Activated T-cell treated with anti-CD3 and anti-CD28 coated beads for 4 hours (primary cell): ENCODE data around the gene PISD.

Source experiments
- DNase-seq: peaks from one replicate; pipeline ENCODE4 v3.0.0-alpha.2; 2020

Gene PISD

DNA sequence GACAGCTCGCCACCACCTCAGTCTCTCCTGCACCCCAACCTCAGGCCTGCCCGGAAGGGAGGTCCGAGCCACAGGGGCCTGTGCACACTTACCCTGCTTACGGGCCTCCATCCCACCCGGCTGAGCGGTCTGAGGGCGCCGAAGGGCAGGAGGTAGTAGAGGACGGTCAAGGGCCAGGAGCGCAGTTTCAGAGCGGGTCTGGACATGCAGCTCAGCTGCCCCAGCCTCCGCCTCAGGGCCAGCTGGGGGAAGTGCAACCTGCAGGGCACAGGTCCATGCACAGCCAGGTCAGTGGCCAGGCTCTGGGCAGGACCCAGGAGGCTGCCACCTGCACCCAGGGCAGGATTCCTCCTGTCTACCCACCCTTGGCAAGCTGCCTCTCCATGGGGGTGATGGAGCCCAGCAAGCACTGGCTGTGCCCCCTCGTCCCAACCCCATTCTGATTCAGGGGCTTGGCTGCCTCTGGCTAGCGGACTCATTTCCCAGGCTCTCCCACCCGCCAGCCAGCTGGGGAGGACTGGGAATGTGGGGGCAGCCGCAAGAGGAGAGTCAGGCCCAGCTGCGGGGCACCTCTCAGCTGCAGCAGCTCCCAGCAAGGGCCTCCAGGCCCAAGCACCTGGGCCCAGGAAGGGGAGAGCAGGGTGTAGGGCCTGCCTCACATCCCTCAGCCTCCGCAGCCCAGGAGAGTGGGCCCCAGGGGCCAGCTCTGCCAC is 38.3 kb downstream of the PISD start:
- DNase-seq, result no peak

DNA sequence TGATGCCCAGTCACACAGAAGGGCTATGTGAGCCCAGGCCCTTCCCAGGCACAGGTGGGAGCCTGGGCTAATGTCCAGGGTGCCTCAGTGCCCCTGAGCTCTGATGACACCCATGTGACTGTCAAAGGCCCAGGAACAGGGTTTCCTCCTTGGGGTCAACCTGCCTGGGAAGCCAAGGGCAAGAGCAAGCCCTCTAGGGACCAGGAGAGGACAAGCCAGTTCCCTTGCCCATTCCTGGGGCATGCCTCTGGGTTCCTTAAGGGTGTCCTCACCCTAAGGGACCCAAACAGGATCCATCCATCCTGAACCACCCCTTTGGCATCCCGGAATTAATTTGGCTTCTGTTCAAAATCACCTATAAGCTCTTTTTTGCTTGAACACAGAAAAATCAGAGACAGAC is 39.0 kb downstream of the PISD start:
- DNase-seq, result no peak

DNA sequence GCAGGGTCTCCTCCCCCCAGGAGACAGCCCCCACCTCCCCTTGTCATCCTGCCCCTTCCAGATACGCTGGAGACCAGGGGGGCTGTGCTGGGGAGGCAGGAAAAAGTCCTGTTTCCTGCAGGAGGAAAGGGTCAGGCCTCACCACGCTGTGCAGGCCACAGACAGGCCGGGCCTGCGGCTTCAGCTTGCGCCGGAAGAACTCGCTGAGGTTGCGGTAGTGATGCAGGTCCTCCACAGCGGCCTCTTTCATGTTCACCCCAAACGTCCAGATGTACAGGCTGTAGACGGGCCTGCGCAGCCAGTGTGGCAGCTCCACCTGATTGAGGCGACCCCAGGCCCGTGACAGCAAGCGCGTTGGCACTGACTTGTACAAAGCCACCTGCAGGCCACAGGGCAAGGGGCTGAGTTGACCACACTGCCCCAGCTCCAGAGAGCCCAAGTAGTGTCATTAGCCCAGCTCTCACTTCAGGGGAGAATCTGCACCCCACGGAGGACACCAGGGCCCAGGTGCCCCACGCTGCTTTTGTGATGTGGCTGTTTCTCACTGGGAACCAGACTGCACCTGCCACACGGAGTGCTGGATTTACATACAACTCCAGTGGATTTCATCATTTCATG is 40.4 kb downstream of the PISD start:
- no peak for DNase-seq

DNA sequence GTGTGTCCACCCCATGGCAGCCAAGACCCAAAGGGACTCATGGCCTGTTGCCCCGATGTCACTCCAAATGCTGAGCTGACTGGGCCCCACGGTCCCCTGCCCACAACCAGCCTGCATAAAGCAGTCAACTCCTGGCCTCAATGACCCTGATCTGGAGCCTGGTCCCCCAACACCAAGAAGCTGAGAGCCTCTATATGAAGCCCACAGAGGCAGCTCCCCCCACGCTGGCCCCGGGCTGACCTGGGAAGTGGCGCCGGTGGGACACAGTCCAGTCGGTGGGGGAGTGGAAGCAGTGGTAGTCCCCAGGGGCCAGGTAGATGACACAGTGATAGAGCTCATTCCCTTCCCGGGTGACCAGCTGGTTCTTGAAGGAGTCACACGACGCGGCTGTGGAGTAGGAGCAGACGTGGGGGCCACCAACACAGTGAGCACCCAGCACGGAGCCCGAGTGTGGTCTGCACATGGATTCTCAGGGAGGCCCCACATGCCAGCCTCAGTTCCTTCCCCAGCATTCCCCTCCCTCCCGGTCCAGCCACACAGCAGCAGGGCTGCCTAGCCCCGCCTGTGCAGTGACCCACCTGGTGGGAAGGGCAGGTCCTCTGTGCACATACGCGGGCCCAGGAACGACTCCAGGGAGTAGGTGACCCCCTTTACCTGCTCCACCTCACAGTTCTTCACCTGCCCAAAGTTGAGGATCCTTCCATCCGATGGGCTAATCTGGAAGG is 41.1 kb downstream of the PISD start:
- no peak for DNase-seq

DNA sequence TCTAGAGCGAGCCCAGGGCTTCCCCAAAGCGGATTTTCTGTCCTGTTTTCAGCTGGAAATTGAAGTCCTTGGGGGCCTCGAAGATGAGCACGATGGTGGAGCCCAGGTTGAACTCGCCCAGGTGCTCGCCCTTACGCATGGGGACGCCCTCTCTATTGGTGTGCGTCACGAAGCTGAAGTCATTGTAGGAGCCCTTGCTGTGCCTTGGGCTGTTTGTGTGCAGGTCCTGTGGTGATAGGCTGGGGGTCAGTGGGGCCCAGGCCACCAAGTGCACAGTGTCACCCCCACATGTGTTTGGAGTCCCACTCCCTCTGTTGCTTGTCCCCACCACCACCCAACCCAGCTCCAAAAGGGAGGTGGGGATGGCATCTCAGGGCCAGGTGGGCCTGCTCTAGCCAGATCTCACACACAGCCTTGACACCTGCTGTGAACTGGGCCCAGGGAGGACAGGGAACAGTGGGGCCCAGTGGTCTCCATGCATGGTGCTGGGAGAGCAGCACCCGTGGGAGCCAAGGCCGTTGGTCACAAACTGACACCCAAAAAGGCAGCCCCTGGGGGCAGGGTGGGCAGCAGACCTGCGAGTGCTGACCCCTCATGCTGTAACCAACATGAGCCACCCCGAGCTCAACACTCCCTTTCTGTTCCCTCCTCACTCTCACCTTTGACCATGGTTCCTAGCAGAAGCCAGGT is 42.3 kb downstream of the PISD start:
- no peak for DNase-seq

DNA sequence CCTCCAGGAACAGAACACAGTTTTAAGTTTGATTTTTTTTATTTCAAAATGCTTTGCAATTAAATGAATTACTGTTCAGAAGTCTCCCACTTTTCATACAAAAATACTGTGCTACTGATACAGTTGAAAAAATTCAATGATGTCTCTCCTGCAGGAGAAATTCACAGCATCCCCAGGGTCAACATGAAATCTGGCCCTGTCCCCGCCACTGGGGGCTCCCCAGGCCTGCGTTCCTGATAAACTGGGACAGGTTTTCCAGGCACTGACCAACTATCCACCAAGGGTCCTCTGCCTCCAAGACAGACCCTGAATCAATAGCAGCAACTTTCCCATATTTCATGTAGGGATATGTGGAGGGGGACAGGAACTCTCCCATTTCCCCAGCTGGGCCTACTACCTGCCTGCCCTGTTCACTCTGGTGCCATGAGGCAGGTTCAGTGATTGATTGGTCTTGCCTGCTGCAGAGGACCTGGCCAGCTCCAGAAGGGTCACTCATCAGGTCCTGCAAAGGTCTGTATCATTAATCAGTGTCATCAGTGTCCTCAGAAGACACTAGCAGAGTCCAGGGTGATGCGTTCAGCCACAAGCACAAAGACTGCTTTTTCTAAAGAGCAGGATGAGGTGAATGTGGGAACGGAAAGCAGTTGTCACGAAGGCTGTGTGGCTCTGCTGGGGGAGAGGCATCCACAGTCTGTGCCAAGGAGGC is 43.4 kb downstream of the PISD start:
- no peak for DNase-seq

DNA sequence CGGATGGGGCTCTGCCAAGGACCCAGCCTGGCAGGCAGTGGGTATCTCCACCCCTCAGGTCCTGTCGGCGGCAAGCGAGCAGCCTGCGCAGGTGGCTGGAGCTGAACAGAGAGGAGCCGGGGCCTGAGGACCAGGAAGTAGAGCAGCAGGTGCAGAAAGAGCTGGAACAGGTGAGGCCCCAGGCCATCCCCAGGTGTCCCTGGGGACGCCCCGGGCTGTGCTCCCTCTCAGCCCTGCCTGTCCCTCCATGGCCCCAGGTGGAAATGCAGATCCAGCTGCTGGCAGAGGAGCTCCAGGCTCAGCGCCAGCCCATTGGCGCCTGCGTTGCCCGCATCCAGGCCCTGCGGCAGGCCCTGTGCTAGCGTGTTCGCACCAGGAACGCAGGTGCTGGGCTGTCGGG is 44.0 kb downstream of the PISD start:
- no peak for DNase-seq

DNA sequence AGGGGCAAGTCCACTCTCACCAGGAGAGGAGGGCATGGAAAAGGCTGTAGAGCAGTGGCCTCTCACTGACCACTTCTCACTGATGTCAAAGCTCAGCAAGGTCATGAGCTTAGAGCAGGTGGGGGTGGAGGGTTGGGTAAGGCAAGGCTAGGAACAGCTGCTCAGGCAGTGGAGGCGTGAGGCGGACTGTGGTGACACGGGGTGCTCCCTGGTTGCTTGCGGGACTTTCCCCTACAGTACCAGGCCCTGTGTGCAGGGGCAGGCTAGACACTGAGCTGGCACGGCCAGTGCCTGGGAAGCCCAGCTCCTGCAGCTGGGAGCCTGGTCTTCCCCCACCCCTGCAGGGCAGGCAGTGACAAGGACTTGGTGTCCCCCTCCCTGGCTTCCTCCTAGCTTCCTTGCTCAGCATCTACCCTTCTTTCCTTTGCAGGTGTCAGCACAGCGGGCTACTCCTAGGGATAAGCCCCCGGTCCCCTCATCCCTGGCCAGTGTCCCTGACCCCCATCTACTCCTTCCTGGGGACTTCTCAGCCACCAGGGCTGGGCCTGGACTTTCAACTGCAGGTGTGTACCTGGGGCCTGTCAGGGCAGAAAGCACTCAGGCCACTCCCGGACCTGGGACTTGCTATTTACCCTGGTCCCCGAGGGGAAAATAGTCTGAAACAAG is 45.6 kb downstream of the PISD start:
- DNase-seq, result no peak

DNA sequence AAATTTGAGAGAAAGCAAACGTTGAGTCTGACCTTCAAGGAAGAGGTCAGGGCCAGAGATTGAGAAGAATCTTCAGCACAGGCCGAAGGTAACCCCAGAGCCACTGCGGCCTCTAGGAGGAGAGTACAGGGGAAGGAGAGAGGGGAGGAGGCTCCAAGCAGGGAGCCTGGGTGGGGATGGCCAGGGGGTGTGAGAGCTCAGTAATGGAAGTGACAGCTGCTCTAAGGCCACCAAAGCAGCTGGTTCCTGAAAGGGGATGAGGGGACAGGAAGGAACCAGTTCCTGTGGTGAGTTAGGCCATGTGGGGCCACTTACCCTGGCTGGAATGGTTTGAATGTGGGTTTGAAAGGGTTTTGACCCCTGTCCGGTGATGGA is 46.1 kb downstream of the PISD start:
- no peak for DNase-seq

DNA sequence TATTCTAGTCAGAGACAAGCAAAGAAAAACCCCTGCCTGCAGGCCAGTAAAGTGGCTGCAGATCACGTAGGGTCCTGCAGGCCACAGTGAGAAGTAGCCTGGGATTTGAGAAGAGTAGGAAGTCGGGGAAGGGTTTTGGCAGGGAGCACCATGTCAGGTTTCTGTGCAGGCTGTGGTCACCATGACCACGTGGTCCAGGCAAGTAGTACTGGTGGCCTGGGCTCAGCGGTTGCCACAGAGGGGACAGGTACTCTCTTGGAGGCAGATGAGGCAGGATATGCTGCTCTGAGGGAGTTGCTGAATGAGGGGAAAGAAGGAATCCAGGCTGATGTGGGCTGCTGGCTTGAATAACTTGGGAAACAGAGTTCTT is 46.5 kb downstream of the PISD start:
- DNase-seq, result no peak

DNA sequence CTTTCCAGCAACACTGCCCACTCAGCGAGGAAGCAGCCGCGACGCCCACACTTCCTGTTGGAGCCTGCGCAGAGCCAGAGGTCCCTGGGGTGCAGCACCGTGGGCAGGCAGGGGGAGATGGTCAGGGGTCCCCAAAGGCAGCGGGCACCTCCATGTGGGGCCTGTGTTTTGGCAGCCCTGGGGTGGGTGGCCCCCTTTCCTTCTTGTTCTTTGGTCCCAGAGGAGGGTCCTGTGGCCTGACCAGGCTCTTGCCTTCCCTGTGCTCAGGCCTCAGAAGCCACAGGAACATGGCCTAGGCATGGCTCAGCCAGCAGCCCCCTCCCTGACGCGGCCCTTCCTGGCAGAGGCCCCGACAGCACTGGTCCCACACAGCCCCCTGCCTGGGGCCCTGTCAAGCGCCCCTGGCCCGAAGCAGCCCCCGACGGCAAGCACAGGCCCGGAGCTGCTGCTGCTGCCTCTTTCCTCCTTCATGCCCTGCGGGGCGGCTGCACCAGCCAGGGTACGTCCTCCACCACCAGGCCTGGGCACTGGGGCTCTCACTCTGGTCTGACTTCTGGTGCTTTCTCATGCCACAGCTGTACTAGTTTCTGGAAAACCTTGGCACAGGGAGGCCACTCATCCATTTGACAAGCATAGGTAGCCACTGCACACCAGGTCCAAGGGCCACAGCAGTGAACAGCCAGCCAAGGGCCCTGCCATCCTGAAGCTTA is 47.1 kb downstream of the PISD start:
- DNase-seq, result no peak

DNA sequence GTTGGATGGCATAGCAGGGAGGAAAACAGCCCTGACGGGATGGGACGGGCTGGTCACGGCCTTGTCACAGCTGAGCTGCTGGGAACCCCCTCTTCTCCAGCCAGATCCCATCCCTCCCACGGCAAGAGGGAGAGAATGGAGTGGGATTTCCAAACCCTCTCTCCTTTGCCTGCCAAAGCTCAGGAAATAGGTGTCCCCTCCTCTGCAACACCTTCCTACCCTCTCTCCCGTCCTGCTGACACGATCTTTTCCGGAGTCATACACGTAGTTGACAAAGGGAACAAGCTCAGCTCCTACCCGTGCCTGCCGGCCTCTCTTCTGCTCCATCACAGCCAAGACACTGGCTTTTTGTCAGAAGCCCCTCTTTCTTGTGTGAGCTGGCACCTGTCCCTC is 48.1 kb downstream of the PISD start:
- no peak for DNase-seq

DNA sequence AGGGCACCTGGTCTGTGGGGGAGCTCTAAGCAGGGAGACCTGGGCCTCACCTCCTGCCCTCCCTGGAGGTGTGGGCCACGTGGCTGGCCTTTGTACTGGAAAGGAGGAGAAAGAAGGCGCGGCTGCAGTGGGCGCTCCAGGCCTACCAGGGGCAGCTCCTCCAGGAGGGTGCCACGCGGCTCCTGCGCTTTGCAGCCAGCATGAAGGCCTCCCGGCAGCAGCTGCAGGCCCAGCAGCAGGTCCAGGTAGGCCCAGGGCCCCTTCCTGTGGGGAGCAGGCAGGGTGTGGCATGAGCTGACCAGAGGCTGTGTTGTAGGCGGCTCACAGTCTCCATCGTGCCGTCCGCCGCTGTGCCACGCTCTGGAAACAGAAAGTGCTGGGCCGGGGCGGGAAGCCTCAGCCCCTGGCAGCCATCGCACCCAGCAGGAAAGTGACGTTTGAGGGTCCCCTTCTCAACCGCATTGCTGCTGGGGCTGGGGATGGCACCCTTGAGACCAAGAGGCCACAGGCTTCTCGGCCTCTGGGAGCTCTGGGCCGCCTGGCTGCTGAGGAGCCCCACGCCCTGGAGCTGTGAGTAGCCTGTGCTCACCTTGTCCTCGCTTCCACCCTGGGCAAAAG is 48.6 kb downstream of the PISD start:
- no peak for DNase-seq

DNA sequence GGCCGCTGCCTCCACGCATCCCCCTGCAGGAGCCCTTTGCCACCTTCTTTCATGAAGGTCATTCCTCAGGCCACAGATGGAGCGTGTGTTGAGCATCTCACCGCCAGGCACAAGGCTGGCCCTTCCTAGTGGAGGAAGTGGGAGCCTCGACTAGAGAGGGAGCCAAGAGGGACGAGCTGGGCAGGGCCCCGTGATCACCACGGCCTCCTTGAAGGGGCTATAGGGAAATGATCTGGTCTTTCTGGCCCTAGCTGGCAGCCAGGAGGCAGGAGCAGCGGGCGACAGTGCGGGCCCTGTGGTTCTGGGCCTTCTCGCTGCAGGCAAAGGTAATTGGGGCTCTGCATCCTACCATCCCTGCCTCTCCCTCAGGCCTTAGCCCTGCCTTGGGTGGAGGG is 49.1 kb downstream of the PISD start:
- no peak for DNase-seq

DNA sequence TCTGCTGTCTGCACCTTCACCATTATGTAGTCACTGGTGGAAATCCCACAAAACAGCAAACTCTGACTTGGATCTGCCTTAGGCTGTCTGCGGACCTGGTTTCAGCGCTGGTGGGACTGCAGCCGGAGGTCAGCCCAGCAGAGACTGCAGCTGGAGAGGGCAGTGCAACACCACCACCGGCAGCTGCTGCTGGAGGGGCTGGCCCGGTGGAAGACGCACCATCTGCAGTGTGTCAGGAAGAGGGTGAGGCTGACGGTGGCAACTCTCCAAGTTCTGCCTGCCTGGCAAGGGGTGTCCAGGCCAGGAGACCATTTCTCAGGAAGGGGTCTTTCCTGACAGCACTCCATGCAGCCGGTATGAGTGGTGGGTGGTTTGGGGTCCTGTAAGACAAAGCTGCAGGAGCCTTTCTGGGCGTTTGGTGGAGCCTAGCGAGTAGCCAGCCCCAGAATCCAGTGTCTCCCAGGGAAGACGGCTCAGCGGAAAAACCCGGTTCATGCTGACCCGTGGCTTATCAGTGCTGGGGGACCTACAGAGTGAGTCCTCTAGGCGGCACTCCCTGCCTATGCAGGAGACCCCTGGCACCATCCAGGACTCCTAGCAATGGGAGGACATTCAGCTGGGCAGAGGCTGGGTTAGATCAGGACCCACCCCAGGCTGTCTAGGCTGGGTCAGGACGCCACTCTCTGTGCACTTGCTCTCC is 50.8 kb downstream of the PISD start:
- no peak for DNase-seq

DNA sequence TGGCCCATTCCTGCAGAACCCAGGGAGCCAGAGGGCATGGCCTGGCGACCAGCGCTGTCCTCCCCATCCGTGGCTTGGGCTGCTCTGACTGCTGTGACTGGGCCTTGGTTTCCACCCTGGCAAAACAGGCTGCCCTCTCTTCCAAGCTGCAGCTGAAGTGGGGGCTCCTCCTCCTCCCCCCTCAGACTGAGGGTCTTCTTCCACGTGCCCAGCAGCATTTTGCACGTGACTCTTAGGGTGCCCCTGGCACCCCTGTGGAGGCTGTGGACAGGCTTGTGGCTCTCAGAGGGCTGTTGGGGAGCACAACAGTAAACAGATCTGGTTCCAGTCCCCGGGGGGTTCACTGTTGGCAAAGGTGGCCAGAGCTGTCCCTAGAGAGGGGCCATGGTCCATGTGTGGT is 51.4 kb downstream of the PISD start:
- DNase-seq, result no peak

DNA sequence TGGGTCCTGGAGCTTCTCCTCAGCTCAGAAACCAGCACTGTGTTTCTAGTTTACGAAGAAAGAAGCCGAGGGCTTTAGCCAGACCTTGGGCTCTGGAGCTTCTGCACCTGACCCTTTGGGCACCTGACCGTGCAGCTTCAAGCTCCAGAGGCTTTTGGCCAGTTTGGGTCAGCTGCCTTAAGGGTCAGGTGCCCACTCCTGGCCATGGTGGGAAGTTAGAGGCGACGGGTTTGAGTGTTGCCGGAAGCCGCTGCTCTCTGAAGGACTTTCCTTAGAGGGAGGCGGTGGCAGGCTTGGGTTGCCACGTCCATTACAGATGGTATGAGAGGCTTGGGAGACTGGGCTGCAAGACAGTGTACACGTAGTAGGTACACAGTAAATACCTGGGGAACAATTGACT is 52.3 kb downstream of the PISD start:
- DNase-seq, result no peak

DNA sequence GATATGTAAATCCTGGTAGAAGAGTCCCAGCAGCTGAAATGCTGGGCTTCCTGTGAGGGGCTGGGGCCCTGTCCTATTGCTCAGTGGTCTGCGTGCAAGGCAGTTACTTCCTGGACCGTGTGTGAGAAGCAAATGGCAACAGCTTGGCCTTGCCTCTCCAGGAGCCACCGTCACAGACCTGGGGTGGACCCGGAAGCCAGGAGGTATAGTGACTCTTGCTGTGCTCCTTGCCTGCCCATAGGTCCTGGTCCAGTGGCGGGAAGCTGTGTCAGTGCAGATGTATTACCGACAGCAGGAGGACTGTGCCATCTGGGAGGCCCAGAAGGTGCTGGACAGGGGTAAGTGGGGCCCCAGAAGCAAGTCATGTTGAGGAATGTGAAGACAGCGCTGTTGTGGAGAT is 54.3 kb downstream of the PISD start:
- no peak for DNase-seq

DNA sequence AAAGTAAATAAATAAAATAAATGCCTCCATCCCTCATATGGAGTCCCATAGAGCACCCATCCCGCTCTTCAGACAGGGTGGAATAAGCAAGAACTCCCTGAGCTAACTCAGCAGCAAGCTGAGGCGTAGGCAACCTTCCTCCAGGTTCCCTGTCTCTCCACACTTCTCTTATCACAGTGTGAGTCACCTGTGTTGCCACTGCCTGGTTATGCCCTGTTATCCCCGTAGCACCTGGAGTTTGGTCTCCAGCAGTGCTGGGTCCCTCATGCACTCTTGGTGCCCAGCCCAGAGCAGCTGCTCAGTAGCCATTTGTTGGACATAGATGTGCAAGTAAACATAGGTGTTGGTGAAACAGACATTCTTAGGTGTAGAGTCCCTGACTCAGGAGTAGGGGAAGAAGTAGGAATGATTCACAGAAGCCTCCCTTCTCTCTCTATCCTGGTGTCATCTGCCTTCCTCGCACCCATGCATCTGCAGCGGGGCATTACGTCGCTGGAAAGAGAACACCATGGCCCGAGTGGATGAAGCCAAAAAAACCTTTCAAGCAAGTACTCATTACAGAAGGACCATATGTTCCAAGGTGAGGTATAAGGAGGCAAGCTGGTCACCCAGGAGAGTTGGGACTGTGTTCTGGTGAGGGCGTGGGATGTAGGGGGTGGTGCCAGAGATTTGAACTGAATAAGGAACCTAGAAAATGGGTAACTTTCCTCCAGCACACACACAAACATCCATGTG is 56.0 kb downstream of the PISD start:
- no peak for DNase-seq
